Measurements from ENCODE around the gene CDCP2.

- TF ChIP-seq CTCF (IDR thresholded peaks at IDR 0.05) (no peak), EZH2 (IDR thresholded peaks at IDR 0.05; ENCODE audit: borderline replicate concordance, insufficient read depth, low read depth, low read length, poor library complexity, severe bottlenecking) (no peak)
Measured at GRCh38 chr1:54137534-54138061, 15.2 kb downstream of the CDCP2 start.
